Stimulated activated CD4-positive, alpha-beta T cell treated with anti-CD3 and anti-CD28 coated beads, TNF-alpha, amount 100 ng/mL, for 48 hours (primary cell): ENCODE results near the gene OGFOD2.

Experiments
- DNase-seq, 3 donors: peaks; one replicate each; pipeline ENCODE4 v3.0.0-alpha.2; 2020; ENCODE audit warnings: low read depth in 3 of 3

The OGFOD2 gene

DNA sequence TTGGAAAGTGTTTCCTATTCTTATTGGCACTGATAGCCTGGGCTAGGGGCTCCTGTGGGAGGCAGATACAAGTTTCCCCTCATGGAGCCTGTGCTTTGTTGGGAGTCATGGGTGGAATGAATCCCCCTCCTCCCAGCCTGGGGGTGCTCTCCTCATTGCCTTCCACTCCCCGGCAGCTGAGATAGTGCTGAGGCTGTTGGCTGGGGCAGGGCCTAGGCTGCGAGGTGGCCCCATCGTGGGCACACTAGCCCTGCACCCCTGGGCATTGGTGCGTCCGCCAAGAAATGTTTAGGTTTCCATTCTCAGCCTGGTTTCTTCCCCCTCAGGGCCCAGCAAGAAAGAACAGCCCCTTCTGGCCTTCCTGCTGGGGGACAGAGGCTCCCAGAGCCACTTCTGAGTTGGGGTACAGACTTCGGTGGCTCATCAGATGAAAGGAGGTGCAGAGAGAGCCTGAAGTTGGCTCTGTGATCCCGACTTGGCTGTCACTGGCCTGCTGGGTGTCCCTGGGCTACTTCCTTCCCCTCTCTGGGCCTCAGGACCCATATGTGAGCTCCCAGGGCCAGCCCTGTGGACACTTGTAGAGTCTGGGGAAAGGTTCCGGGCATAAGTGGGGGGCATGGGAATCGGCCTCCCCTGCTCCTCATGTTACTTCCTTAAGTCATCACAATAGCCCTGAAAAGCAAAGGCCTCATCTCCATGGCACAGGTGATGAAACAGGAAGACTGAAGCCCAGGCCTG is 2.8 kb downstream of the OGFOD2 start:
- DNase-seq: no peak

DNA sequence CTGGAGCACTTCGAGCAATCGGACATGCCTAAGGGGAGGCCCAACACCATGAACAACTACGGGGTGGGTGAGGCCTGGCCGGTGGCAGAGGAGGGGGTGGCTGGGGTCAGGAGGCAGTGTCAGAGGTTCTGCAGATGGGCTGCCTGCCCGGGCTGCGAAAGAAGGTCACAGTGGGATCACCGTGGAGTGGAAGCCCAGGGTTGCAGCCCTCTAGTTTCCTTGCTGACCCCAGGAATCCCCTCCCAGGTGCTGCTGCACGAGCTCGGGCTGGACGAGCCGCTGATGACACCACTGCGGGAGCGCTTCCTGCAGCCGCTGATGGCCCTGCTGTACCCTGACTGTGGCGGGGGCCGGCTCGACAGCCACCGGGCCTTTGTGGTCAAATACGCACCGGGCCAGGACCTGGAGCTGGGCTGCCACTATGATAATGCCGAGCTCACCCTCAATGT is 3.5 kb downstream of the OGFOD2 start:
- no peak for DNase-seq

DNA sequence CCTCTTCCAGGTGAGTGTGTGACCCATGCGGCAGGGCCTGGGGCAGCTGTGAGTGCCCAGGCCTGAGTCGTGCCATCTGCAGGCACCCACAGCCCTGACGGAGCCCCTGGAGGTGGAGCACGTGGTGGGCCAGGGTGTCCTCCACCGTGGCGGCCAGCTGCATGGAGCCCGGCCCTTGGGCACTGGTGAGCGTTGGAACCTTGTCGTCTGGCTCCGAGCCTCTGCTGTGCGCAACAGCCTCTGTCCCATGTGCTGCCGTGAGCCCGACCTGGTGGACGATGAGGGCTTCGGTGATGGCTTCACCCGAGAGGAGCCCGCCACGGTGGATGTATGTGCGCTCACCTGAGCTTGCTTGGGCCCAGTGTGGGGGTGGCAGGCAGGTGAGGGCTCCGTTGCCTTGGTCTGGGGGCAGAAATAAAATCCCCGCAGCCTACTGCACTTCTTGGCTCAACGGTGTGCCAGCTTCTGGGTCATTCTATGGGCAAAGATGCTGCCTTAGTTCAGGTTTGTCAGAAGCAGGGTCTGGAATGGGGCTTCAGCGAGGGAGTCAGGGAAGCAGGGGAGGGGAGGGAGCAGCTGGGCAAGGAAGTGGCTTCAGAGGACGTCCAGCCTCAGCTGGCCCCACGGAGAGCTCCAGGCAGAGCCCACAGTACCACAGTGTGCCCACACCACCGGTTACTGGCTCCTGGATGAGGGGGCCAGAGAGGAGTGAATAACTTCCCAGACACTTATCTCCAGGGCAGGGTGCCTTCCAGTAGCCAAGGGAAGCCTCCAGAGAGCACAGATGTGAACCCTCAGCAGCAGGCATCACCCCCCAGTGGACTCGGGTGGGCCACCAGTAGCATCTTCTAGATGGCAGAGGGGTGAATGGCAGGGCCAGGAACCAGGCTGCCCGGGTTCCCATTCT is 4.2 kb downstream of the OGFOD2 start:
- DNase-seq: no peak

DNA sequence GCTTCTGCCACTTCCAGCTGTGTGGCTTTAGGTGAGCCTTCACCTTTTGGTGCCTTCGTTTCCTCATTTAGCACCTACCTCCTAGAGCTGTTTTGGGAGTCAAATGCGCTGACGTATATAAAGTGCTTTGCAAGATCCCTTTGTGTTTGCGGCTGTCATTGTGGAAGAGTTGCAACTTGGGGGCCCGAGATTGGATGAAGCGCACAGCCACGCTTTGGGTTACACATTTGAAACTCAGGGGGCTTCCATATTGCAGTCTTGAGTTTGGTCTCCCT is 4.8 kb downstream of the OGFOD2 start:
- DNase-seq: no peak

DNA sequence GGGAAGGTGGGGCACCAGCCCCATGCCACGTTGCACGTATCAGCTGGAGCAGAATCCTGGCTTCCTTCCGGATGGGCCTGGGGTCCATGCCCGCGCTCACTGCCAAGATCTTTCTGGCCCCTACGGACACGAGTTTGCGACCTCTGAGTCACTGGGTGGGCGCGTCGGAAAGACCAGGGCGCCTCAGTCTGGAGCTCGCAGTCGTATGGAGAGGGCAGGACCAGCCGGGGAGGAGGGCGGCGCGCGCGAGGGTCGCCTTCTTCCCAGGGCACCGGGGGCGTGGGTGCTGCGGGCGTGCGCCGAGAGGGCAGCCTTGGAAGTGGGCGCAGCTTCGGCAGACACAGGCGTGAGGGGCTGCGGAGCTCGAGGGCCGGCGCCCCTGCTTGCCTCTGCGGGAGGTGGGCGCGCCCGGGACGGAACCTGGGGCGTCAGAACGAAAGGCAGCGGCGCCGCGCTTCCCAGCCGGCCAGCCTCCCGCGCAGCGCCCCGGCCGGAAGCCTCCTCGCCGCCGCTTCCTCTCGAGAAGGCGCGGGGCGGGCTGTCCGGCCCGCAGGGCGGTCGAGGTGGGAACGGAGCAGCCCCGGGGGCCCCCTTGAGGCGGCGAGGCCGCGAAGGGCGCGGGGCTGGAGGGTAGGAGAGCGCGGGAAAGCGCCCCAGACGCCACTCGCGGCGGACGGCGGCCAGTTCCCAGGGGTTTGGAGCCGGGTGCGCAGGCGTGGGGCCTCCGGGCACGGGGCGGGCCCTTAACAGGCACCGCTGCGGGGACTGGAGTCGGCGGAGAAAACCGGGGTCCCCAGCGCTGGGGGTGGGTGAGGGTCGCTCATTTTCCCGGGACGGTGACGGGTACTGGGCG is 5.4 kb downstream of the OGFOD2 start, which contains the start of gene ARL6IP4:
Gene ARL6IP4 (plus strand): TSS at position 499 of the 853 bp plus-strand sequence. CDS start 459 bp downstream, outside the sequence.
- peak; percentile 35 to 63 (median 39) for DNase-seq

DNA sequence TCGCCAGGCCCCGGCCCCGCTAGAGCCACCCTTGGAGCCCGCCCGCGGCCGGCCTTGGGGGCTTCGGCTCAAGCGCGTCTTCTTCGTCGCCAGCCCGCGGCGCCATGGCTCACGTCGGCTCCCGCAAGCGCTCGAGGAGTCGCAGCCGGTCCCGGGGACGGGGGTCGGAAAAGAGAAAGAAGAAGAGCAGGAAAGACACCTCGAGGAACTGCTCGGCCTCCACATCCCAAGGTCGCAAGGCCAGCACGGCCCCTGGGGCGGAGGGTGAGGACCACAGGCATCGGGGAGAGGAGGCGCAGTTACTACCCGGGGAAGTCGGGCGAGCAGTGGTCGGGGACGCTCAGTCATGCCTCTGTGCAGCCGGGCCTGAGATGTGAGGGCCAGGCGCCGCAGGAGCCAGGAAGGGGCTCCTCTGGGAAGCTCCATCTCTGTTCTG is 6.0 kb downstream of the OGFOD2 start:
- DNase-seq: no peak

DNA sequence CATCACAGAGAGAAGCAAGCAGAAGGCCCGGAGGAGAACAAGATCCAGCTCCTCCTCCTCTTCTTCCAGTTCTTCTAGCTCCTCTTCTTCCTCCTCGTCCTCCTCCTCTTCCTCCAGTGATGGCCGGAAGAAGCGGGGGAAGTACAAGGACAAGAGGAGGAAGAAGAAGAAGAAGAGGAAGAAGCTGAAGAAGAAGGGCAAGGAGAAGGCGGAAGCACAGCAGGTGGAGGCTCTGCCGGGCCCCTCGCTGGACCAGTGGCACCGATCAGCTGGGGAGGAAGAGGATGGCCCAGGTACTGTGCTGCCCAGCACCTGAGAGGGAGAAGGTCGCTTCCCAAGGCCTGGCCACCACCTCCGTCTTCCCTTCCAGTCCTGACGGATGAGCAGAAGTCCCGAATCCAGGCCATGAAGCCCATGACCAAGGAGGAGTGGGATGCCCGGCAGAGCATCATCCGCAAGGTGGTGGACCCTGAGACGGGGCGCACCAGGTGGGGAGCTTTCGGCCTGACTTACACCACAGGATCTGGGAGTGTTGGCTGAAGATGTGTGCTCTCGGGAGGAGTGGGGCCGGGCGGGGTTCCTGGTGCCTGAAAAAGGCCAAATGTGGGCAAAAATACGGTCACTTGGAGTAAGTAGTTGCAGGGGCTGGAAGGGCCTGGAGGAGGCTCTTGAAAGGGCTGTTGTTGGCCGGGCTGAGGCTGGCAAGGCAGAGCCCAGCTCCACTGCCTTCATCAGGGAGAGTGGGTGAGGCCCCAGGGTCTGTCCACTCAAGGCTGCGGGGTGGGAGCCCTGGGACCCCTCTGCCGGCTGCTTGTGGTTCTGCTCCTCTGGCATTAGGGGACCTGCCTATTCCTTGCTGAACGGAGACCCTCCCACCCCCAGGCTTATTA is 6.8 kb downstream of the OGFOD2 start:
- DNase-seq: no peak

DNA sequence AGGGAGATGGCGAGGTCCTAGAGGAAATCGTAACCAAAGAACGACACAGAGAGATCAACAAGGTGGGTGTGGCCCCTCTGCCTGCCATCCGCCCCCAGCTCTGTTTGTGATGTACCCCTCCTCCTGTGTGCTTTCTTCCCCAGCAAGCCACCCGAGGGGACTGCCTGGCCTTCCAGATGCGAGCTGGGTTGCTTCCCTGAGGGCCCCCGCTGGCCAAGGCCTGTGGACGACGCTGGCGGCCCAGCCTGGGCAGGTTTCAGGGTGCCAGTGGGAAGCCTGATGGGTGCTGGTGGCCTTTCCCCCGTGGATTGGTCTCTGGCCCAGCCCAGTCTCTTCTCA is 7.4 kb downstream of the OGFOD2 start:
- no peak for DNase-seq

DNA sequence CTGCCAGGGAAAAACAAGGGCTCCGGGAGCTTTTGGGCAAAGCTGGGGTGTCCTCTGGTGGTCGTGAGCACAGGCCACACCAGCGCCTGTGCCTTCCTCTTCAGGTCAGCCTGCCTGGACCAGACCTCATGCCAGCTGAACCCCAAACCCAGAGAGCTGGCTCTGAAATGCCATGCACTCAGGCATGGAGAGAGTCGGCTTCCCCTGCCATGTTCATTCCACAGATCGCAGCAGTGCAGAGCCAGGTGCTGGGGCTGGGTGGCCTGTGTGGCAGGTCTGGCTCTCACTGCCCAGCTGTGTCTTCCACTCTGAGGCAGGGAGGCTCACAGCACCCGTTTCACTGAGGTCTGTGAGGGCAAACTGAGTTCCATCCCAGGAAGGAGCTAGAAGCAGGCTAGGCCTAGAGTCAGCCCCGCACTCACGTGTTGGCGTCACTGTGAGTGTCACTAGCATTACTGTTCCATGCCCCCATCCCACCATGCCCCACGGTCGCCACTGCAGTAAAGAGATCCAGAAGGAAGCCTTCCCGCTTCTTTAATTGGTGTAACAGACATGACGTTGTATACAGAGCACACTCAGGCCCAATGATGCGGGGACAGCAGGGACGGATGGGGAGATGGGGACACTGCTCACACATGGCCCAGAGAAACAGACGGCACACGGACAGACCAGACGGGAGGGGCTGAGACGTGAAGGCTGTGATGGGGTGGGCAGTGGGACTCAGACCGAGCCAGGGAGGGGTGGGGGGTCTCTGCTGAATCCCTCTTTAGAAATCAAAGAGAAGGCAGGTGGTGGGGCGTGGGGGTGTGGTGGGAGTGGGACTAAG is 8.1 kb downstream of the OGFOD2 start:
- DNase-seq: no peak

DNA sequence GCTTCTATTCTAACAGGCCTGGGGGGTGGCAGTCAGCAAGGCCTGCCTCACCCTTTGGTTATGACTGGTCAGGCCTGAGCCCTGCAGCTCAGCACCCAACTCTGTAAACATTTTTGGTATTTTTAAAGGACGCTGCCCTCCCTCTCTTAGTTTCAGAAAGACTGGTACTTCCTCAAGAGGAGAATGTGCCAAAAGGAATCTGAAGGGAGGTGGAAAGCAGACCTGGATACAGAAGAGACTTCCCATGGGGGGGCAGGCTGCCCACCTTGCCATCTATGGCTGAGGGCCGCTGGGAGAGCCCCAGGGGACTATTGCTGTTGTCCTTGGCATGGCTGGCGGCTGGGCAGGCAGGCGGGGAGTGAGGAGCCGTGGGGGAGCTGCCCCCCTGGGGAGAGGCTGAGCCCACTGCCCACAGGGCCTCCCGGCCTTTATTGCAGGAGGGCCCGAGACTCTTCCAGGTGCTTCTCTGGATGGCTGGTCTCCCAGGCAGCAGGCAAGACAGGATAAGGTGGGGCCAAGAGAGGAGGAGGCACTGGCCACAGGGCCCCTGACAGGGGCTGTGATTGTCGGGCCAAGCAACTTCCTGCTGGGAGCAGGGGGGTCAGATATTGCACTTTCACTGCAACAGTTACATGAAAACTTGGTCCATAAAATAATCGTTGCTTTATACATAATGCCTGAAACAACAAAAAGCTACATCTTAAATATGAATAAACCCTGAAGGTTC is 8.9 kb downstream of the OGFOD2 start:
- no peak for DNase-seq

DNA sequence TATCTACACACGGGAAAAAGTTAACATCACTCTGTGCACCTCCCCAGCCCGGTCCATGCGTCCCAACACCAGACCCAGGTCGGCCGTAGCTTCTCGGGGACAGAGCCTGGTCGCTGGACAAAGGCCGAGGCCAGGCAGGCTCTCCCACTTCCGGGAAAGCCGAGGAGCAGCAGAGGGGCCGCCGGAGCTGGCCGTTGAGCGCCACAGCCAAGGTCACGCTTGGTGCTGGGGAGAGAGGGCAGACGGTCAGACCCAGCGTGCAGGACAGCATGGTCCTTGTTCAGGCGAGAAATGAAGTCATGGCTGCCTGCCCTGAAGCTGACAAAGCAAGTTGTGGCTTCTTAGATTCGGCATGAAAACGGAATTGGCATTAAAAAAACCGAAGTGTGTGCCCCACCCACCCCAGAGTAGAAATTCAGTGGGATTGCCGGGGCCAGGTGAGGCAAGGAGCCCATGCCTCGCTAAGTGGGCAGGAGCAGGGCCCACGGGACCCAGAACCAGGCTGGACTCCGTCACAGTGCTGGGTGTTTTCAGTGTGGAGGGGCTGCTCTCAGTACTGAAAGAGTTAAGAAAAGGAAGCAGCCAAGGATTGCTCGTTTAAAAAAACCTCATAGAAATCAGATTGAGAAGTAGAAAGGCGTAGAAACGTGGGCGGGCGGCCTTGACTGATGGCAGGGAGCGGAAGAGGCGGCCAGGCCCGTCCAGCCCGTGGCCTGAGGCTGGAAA is 9.7 kb downstream of the OGFOD2 start:
- DNase-seq: no peak

DNA sequence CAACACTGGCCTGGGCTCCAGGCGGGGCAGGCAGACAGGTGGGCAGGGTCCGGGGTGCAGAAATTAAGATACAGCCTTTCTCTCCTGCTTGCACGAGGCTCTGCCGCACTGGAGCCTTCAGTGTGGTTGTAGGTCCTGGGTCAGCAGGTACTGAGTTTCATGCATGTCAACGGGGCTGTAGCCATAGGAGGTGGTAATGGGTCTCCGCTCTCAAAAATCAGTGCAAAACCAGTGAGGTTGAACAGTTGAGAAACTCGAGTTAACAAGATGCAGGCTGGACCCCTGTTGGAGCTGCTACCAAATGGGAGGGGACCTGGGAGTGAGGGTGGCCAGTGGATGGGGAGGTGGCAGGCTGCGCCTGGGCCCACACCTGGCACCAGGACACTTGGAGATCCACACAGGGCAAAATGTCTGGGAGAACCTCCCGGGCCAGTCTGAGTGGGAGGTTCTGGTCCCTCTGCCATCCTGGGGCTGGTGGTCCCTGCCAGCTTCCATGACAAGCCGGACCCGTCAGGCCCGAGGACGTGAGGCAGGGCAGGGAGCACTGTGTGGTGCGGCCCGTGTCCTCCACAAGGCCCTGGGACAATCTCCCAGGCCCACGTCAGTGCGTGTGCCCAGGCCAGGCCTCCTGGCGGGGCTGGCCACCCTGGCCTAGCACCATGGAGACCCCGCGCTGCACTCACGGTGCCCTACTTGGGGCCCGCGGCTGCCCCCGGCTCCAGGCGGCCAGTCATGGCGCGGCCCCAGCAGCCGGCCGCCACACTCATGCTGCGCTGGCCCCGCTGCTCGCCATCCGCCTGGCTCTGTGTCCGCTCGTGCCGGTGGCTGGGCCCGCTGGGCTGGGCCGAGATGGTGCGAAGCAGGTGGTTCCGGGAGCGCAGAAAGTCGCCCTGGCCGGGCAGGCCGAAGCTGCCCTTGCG is 10.6 kb downstream of the OGFOD2 start:
- no peak for DNase-seq

DNA sequence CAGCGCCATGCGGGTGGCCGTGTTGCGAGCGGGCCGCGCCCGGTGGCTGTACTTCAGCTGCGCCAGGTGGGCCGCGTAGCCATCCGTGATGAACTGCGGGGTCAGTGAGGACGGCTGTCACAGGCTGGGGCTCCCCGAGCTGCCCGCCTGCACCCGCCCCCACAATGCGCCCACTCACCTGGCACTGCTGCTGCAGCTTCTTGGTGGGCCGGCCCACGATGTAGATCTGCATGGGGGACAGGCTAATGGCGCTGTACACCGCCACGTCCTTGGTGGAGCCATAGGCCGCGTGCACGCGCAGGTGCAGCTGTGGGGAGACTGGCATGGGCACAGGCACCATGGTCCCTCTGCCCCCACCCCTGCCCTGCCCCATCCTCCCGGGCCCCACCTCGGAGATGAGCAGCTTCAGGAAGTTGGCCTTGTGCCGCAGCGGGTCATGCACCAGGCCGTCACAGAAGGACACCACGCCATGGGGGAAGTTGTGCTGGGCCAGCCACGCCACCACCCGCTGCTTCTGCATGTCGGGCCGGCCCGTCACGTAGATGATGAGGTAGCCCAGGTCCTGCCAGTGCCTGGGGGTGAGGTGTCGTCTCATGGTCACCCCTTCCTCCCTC is 11.3 kb downstream of the OGFOD2 start:
- DNase-seq: no peak

DNA sequence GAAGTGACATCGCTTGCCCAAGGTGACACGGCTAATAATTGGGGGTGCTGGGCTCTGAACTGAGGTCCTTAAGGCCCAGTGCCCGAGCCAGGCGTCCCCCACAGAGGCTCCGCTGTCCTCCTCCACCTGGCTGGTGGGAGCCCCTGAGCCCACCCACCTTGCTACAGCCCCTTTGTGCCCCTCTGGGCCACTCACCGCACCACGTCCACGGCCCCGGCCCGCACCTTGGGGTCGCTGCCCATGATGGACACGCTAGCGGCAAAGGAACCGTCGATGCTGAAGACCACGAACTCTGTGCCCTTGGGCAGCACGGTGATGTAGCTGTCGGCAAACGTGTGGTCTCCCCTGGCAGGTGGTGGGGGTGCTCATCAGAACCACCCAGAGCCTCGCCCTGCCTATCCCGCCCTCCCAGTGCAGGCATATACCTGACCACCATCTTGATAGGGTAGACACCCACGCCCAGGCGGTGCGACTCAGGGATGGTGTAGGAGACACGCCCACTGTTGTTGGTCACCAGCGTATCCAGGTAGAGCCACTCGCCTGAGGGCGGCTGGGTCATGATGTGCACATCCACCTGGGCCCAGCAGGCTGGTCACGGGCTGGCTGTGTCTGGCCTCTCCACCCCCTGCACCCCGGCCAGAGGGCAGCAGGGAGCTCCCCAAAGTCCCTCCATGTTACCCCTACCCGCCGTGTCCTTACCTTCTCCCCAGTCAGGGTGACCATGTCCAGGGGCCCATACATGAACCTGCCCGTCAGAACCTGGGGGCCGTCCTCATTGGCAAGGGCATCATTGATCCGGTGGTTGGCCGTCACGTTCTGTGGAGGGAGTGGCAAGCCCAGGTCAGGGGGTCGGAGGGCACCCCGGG is 12.3 kb downstream of the OGFOD2 start:
- no peak for DNase-seq

DNA sequence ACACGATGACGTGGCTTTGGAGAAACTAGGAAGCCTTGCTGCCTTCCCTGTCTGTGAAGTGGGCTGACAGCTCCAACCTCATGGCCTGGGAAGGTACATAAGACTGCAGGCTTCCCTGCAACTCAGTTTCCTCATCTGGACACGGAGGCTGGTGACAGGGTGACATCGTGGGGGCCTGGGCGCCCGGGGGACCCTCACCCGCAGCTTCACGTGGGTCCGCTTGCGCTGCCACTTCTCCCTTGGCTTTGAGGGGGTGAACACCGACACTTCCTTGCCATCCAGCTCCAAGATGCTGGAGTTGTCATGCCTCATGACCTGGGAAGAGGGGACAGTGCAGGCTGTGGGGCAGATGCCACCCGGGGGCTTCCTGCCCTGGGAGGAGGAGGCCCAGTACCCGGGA is 13.0 kb downstream of the OGFOD2 start:
- DNase-seq: no peak

DNA sequence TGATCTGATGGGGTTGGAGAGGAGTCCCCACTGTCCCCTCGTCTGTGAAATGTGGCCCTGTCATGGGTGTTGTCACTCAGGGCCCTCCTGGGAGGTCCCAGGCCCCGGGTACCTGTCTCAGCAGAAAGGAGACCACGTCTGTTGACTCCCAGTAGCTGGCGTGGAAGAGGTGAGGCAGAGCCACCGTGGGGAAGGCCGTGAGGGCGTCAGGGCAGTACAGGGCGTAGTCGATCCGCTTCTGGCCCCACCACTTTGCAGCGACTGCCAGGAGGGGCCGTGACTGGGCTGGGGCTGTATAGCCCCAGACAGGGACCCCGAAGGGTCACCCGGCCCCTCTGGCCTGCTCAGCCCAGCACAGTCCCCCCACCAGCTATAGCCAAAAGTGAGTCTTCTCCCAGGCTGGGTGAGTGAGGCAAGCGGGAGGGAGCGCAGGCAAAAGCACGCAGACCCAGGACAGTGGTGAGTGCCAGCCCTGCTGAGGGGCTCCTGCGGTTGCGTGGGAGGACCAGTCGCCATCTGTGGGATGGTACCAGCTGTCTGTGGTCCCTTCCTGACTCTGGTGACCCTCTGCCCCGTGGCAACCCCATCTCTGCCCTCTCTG is 13.7 kb downstream of the OGFOD2 start:
- DNase-seq: no peak
